Astrocyte (in vitro differentiated cells and primary cell): ENCODE data around the gene FOXD1.

Experiments
- EZH2 ChIP-seq: IDR thresholded peaks from 2 replicates; pipeline ENCODE4 v1.6.1; 2012; ENCODE audit warnings: mild to moderate bottlenecking, low read length, inconsistent platforms; ENCODE audit not compliant: insufficient read depth
- TF ChIP-seq, protein P1 (sequence below): IDR thresholded peaks from 2 replicates; pipeline ENCODE4 v1.5.1; 2011; ENCODE audit warnings: low read depth, mild to moderate bottlenecking, inconsistent platforms, low read length, moderate library complexity; ENCODE audit not compliant: insufficient read depth

DNA sequence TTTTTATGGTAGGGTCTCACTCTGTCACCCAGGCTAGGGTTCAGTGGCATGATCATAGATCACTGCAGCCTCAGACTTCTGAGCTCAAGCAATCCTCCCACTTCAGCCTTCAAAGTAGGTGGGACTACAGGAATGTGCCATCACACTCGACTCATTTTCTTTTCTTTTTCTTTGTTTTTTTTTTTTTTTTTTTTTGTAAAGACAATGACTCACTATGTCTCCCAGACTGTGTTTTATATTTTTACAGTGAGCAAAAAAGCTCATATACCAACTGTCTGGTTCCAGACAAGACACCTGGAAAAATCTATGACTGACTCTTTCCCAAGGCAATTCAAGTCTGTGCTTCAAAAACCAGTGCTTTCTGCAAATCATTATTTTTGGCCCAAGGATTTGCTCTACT lies 10.8 kb upstream of the FOXD1 start:
- TF ChIP-seq, protein P1, sequence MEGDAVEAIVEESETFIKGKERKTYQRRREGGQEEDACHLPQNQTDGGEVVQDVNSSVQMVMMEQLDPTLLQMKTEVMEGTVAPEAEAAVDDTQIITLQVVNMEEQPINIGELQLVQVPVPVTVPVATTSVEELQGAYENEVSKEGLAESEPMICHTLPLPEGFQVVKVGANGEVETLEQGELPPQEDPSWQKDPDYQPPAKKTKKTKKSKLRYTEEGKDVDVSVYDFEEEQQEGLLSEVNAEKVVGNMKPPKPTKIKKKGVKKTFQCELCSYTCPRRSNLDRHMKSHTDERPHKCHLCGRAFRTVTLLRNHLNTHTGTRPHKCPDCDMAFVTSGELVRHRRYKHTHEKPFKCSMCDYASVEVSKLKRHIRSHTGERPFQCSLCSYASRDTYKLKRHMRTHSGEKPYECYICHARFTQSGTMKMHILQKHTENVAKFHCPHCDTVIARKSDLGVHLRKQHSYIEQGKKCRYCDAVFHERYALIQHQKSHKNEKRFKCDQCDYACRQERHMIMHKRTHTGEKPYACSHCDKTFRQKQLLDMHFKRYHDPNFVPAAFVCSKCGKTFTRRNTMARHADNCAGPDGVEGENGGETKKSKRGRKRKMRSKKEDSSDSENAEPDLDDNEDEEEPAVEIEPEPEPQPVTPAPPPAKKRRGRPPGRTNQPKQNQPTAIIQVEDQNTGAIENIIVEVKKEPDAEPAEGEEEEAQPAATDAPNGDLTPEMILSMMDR: no peak
- no peak for TF ChIP-seq EZH2
